Measurements from ENCODE around the gene ANKRD11.

The ANKRD11 gene

DNA sequence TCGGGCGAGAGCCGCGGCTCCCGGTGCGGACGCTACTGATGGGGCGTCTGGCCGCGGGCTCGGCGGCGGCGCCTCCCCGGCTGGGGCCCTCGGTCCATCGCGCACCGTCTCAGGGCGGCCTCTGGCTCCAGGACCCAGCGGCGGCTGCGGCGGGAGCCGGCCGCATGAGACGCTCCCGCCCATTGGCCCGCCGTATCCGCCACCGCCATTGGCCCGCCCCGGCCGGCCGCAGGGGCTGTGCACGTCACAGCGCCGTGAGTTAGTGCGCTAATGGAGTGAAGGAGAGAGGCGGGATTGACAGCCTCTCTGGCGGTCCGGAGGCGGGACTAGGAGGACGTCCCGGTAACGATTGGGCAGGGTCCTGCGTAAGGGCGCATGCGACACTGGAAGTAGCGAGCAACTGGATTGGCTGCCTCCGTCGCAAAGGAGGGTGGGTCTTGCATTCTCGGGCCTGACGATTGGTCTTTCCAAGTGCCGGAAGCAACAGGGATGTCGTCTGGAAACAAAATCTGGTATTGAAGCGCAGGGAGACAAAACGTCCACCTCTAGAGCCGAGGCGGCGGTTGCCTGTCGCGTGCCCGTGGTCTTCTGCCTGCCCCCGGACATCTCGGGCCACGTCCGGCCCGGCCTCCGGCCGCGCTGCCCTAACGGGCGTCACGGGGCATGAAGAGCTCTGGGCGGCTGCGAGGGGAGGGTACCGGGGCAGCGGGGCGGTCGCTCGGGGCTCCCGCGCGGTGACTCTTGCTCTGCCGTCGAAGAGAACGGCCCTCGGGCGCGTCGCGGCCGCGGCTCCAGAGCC, at the start of gene ANKRD11:
TSS of gene ANKRD11 (minus strand) at position 123 of the 799 bp plus-strand sequence. CDS start 173,542 bp downstream, outside the sequence.
- DNase-seq (ENCODE audit: low read depth) = peak; percentile 95

DNA sequence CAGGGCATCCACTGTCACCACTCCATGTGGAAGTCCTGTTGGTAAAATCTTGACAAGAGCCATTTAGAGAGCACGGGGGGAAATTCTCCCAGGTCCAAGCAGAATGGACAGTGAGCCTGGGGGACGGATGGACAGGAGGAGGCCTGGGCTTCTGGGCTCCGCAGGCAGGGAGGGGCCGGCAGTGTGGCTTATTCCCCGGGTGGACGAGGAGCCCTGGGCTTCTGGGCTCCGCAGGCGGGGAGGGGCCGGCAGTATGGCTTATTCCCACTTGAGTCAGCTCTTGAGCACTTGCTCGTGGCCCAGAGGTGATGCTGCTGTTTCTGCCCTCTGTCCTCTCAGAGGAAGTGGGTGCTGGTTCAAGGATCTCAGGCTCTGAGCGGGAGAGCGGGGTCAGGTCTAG, 47.9 kb upstream of the ANKRD11 start:
- no peak for DNase-seq (ENCODE audit: low read depth)

DNA sequence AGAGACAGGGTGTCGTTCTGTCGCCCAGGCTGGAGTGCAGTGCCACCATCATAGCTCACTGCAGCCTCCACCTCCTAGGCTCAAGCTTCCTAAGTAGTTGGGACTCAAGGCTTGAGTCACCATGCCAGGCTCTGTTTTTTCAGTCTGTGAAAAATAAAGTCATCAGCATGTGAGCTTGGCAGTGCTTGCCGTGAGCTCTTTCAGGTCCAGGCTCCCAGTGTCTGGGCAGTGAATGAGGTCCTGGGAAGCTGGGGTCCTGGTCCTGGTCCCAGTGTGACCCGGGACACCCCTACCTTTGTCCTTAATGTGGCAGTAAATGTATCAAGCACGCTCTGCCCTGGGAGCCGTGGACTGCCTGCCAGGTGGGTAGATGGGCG, 47.2 kb upstream of the ANKRD11 start:
- no peak for DNase-seq (ENCODE audit: low read depth)

DNA sequence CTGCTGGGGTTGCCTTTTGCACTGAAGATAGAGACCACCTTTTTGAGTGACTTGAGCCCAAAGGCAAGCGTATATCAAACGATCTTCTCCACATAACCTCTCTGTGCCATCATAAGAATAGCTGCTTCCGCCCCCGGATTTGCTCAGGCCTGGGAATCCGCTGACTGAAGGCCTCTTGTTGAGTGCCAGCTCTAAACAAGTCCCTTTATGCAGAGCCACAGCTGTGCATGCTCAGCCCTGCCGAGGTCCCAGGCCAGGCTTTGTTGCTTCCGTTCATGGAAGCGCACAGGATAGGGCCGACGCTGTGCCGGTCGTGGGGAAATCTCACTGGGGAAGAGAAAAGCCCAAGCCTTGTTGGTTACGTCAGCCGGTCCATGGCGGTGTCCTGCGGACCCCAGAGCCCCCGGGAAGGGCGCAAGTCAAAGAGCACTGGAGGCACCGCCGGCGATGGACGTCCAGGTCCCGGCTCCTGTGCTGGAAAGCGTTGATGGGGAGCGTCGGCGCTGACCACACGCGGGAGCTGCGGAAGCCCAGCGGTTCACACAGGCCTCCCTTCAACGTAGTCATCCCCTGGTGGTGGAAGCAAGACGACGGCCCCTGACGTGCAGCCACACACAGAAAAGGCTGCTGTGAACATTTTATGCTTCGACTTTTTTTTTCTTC, 46.7 kb upstream of the ANKRD11 start:
- DNase-seq (ENCODE audit: low read depth) = no peak

DNA sequence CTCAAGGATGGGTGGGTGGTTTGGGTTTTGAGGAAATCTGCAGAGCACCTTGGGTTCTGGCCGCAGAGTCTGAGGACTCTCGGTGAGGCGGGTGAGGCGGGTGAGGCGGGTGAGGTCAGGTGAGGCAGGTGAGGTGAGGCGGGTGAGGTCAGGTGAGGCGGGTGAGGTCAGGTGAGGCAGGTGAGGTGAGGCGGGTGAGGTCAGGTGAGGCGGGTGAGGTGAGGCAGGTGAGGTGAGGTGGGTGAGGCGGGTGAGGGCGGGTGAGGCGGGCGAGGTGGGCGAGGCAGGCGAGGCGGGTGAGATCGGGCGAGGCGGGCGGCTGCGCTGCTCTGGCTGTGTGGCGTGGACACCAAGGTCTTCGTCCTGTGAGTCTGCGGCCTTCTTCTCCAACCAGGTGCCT, 46.0 kb upstream of the ANKRD11 start:
- DNase-seq (ENCODE audit: low read depth) = no peak

DNA sequence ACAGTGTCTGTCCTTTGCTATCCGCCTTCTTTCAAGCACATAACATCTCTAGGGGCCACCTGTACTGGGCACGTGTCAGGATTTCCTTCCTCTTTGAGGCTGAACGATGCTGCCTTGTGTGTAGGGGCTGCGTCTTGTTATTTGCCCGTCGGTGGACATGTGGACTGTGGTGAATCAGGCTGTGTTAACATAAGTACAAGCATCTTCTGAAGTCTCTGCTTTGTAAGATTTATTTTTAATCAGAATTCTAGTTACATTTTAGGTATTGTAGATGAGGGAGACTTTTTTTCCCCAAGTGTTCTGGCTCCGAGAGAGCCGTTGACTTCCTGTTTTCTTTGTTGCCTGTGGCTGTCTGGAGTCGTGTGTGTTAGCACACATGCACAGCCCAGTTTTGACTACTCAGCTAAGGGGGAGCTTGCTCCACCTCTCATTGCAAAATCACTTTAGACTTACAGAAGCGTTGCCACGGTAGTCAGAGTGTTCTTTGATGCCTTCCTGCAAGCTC, 43.9 kb upstream of the ANKRD11 start:
- no peak for DNase-seq (ENCODE audit: low read depth)

DNA sequence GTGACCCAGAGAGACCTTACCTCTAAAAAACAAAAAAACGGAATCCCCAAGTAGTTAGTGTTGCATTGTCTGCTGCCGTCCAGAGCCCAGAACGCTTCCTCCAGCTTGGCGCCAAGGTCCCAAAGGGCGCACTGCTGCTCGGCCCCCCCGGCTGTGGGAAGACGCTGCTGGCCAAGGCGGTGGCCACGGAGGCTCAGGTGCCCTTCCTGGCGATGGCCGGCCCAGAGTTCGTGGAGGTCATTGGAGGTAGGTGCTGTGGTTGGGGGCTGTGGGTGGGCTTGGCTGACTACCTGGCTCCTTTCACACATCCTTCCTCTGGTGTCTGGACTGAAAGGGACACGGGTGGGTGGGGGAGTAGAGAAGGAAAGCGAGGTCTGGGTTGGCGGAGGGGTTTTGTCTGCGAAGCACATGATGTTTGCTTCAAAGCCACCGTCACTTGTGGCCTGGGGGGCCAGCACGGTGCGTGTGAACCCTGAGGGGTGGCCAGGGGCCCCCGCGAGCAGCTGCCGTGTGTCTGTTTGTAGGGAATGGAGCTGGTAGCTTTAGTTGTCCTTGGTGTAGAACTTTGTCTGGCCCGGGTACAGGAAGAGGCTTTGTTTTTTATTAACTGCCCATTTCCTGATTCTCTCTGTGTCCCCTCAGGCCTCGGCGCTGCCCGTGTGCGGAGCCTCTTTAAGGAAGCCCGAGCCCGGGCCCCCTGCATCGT, 41.6 kb upstream of the ANKRD11 start:
- DNase-seq (ENCODE audit: low read depth) = no peak

DNA sequence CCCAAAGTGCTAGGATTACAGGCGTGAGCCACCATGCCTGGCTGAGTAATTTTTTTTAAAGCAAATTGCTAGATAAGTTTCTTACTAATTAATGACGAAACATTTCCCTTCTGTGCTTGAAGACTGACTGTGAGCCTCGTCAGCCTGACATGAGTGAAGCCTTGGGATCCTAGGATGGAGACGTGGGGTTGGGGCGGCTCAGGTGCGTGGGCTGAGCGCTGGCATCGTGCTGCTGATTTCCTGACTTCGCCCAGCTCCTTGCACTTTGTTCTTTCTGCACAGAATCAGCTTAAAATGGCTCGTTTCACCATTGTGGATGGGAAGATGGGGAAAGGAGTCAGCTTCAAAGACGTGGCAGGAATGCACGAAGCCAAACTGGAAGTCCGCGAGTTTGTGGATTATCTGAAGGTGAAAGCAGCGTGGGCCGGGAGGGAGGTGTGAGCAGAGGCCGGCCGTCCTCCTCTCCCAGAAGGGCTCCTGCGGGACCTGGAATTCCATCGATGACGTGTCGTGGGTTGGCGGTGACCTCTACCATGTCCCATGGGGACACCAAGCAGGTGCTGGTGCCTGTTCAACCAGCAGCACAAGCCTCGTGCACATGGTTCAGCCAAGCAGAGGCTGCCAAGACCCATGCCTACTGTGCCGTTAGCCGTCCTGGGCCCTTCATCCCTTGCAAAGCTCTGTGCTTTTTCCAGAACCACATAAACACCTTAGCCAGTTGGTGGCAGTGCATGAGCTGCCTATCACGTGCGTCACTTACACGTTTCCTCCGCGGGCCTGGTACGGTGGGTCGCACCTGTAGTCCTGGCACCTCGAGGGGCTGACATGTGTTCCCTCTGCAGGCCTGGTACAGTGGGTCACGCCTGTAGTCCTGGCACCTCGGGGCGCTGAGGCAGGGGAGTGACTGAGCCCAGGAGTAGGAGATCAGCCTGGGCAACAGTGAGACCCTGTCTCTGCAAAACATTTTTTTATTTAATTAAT, 40.3 kb upstream of the ANKRD11 start:
- DNase-seq (ENCODE audit: low read depth) = no peak

DNA sequence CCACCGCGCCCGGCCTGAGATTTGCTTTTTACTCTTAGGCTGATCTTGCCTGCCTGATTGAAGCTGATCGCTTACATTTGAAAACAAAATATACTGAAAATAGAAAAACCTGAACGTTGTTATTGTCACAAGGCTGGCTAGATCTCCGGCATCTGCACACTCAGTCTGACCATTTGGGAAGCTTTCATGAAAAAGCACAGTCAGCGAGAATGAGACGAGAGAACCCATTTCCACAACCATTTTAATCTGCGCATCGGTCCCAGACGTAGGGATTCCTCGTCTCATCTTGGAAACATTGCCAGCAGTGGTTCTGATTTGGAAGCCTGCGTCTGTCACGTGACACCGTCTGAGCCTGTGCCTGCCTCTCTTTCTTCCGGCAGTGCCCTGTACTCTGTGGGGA, 38.7 kb upstream of the ANKRD11 start:
- DNase-seq (ENCODE audit: low read depth) = no peak

DNA sequence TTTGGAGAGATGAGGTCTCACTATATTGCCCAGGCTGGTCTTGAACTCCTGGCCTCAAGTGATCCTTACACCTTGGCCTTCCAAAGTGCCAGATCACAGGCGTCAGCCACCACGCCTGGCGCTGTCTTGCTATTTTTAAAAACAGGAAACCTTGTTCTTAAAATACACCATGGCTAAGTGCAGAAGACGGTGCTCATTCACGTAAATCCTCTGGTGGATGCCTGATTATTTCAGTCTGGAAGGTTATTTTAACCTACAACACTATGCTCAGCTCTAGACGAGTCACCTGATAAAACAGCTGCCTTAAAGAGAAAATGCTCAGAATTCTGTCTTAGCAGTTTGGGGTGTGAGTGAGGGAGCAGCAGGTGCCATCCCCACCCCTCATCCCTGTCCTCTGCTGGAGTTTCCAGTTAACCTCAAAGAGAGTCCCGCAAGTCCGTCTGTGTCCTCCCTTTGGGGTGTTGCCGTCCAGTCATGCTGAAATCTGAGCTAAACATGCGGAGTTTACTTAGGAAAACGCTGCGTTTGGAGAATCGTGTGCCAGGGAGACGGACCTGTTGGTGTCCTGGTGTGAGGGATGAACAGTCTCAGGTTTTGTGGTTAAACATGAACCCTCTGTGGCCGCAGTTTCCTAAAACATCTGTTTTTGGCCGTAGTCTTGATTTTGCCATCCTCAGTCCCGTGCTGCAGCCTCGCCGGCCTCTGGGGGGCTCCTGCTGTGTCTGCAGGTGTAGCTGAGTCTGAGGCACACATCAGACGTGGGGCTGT, 35.0 kb upstream of the ANKRD11 start:
- DNase-seq (ENCODE audit: low read depth) = no peak

DNA sequence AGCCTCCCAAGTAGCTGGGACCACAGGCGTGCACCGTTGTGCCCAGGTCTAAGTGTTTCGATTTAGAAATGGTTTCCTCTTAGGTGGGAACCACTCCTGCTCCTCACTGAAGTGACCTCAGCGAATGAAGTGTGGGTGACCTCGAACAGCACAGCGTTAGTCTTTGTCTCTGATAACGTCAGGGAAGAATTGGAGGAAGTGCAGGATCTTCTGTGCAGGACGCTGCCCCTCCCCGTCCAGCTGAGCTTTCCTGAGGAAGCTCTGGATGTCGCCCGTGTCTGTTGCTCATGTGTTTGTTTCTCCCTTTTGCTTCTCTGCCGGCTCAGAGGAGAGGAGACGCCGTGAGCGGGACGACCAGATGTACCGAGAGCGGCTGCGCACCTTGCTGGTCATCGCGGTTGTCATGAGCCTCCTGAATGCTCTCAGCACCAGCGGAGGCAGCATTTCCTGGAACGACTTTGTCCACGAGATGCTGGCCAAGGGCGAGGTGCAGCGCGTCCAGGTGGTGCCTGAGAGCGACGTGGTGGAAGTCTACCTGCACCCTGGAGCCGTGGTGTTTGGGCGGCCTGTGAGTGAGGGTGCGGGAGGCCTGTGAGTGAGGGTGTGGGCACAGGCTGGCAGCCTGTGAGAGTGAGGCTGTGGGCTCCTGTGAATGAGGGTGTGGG, 33.5 kb upstream of the ANKRD11 start:
- DNase-seq (ENCODE audit: low read depth) = no peak

DNA sequence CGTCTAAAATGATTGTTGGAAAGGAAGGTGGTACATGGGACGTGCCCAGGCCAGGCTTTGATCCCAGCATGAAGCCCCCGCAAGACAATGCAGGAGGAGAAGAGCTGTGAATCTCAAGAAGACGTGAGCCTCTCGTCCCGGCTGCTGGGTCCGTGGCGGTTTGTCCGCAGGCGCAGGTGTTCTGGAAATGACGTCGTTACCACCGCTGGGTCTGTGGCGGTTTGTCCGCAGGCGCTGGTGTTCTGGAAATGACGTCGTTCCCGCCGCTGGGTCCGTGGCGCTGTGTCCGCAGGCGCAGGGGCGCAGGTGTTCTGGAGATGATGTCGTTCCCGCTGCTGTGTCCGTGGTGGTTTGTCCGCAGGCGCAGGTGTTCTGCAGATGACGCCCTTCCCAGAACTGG, 31.9 kb upstream of the ANKRD11 start:
- DNase-seq (ENCODE audit: low read depth) = no peak

DNA sequence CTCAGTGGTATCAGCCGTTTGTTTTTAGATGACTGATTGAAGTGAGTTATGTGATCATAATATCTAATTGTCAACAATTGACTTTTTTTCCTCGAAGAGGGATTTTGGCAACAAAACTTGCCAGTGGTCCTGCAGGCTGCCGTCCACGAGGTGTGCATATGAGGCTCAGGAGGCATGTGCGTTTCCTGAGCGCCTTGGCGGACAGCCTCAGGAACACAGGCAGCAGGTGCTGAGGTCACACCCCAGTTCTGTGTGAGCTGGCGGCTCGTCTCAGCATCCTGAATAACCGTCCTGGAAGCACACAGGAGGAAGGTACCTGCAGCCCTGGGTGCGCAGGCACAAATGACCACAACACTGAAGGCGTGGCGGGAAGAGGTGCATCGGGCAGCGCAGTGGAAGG, 29.5 kb upstream of the ANKRD11 start:
- no peak for DNase-seq (ENCODE audit: low read depth)

DNA sequence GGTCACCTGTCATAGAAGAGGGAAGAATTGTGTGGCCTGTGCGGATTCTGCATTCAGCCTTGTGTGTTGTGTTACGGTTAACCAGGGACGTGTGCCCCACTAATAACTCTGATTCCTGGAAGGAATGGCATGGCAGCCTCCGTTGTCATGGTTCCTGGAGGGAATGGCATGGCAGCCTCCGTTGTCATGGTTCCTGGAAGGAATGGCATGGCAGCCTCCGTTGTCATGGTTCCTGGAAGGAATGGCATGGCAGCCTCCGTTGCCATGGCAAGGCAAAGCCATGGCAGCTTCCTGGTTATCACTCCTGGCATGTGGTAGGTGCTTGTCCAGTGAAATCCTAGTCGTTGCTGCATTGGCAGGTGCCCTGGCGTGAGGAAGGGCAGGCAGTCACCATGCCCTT, 26.8 kb upstream of the ANKRD11 start:
- no peak for DNase-seq (ENCODE audit: low read depth)

DNA sequence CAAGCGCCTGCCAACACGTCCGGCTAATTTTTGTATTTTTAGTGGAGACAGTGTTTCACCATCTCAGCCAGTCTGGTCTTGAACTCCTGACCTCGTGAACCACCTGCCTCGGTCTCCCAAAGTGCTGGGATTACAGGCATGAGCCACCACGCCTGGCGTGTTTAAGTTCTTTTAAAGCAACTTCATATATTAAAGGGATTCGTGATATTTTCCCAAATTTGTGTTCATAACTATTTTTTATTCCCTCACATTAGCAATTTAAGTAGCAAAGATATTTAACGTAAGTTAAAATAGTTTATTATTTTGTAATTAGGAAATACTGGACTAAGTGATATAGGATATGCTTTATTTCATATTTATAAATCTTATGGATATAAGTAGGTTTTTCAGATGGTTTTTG, 22.1 kb upstream of the ANKRD11 start:
- DNase-seq (ENCODE audit: low read depth) = no peak

DNA sequence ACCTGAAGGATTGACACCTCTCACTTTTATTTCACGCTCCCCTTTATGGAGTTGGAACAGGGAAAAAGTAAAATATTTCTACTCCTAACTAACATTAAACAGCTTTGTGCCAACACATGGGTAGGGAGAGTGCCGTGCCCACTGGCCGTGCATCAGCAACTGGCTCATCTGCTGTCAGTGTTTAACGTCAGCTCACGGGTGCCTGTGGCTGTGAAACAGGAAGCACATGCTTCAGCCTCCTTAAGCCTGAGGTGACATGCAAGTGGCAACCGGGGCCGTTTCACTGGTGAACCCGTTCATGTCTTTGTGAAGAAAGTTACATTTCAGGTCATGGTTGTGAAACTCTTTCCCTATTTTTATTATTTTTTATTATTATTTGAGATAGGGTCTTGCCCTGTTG, 21.0 kb upstream of the ANKRD11 start:
- DNase-seq (ENCODE audit: low read depth) = no peak

DNA sequence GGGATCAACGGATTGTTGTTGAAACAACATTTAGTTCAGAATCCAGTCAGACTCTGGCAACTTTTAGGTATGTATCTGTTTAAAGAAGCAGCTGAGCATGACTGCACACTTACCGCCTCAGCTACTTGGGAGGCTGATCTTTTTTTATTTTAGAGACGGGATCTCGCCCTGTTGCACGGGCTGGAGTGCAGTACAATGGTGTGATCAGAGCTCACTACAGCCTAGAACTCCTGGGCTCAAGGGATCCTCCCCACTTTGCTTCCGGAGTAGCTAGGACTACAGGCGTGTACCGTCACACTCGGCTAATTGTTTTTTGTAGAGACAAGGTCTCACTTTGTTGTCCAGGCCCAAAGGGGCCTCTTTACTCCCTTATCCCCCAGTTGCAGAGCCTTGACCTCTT, 20.2 kb upstream of the ANKRD11 start:
- no peak for DNase-seq (ENCODE audit: low read depth)

DNA sequence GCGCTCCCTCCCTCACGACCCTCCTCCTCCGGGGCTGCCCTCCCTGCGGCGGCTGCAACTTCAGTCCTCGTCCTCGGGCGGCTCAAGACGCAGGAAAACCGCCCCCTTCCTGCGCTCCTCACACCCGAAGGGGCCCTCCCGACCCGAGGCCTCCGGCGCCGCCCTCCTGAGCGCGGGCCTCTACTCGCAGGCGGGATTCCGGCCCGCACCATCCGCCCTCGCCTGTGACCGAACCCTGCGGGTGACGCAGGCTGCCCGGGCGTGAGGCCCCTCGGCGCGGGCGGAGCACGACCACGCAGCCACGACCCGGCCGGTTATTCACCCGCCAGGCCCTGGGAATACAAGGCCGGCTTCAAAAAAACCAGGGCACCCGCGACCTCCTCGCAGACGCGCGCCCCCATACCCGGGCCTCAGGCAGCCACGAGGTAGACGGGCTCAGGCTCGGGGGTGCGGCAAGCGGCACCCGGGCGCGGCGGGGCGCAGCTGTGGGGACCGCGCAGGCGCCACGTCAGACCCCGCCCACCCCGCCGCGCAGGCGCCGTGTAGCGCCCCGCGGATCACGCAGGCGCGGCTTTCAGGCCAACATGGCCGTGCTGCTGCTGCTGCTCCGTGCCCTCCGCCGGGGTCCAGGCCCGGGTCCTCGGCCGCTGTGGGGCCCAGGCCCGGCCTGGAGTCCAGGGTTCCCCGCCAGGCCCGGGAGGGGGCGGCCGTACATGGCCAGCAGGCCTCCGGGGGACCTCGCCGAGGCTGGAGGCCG, 17.7 kb upstream of the ANKRD11 start, which contains the start of gene SPG7:
TSS of gene SPG7 (plus strand) at position 570 of the 757 bp plus-strand sequence. CDS start at position 585, 15 bp downstream.
- peak; percentile 74 for DNase-seq (ENCODE audit: low read depth)

DNA sequence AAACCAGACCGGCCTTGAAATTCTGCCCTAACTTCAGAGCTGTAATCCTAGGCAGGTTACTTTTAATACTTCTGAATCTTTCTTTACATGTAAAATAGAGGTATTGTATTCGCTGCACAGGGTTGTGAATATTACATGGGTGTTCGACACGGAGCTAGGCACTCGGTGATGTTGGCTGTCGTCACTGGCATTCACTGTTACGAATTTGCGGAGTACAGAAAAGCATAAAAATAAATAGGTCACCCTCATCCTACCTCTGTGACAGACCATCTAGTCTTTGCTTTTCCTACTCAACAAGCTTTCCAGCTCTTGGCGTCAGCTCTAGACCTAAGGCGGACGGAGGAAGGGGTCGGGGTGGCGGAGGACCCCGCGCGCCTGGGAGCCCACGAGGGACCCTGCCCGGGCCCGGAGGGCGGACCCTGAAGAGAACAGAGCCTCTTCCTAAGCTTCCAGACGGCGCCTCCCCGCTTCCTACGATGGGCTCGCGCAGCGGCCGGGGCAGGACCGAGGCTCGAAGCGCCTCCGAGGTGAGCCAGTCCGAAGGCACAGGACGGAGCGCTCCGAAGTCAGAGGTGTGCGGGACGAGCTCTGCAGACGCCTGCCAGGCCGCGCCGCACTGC, 17.0 kb upstream of the ANKRD11 start:
- no peak for DNase-seq (ENCODE audit: low read depth)
